ENCODE data around the gene SRP14. TPM values are rescaled to one million over a fixed set of nuclear protein-coding genes. Genes with fewer than 3 reads are reported as not detected.
A peak's percentile ranks its signal among the peaks of the same experiment; 100 is the strongest.
"Not testable (repeated sequence)": the region's sequence is repeated elsewhere in the genome, so short reads cannot be mapped to it uniquely, and the experiment has no call there.

SRP14 gene
- polyA plus RNA-seq, 4 donors: 571 to 622 (median 600) TPM

DNA sequence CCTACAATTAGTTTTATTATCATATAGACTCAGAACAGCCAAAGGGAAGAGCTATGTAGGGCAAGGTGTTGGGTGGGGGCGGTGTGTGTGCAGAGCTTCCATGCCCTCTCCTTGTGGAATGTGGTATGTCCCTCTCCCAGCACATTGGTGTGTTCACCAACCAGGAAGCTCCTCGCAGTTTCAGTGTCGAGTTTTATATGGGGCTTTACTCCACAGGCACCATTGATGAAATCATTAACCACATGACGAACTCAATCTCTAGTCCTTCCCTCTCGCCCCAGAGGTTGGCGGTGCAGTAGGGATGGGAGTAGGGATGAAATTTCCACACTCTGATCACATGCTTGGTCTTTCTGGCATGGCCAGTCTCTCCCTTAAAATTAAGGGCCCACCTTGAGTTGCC lies 13.6 kb upstream of the SRP14 start:
- DNase-seq (ENCODE audit: low read depth in 4 of 4, low spot score in 3 of 4): no peak

DNA sequence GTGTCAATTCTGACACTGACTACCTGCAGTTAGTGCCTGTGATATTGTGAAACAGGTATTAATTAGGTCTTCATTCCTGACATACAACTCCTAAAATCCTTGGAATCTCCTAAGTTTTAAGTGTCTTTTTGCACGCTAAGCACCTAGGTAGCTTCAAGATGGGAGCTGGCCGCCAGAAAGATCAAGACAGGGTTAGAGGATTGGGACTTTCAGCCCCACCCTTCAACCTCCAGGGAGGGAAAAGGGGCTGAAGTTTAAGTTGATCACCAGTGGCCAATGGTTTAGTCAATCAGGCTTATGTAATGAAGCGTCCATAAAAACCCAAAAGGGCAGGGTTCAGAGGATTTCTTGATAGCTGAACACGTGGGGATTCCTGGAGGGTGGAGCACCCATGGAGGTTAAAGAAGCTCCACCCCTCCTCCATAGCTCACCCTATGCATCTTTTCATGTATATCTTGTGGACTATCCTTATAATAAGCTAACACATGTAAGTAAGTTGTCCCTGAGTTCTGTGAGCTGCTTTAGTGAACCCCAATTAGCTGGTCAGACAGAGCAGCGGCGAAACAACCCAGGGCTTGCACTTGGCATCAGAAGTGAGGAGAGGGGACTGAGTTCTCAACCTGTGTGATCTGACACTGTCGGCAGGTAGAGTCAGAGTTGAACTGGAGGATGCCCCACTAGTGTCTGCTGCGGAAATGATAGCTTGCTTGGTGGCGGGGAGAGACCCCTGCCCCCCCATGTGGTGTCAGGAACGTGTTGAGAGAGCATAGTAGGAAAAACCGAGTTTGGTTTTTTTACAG lies 12.8 kb upstream of the SRP14 start:
- no peak for DNase-seq (ENCODE audit: low read depth in 4 of 4, low spot score in 3 of 4)

DNA sequence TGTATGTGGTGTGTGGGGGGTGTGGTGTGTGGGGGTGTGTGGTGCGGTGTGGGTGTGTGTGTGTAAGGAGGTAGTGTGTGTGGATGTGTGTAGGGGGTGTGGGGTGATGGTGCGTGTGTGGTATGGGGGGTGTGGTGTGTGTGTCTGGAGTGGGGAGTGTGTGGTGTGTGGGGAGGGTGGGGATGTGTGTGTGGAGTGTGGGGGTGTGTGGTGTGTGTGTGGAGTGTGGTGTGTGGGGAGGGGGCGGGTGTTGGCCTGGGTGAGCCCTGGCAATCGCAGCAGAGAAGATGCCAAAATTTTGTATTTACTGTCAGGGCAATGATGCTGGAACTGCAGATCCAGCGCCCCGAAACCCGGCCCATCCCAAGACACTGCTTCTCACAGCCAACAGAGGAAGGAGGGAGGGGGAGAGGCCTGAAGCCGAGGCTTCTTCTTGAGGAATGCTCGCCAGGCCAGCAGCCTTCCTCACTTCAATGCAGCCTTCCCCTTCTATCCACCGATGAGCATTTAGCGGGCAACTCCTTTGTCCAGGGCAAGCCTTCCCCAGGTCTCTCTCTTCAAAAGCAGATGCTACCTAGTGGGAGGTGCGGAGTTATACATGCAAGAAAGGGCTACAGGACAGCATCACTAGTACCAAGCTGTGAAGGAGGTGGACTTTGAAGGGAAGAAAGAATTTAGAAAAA lies 11.9 kb upstream of the SRP14 start:
- DNase-seq (ENCODE audit: low read depth in 4 of 4, low spot score in 3 of 4): no peak

DNA sequence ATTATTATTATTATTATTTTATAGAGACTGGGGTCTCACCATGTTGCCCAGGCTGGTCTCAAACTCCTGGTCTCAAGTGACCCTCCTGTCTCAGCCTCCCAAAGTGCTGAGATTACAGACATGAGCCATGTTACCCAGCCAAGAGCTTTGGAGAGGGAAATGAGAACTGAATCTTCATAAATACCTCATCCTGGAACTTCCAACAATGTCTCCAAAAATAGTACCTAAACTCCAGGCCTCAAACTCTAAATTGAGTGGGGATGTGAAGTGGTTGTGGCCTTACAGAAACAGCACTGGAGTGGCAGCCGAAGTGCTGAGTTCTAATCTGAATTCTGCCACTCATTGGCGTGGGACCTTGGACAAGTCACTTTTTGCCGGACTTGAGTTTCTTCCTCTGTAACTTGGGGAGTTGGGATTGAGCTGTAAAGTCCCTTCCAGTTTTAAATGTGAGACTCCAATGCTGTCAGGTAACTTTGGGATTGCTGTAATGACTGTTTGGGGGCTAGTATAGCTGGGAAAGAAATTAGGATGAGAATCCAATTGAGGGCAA lies 10.0 kb upstream of the SRP14 start:
- no peak for DNase-seq (ENCODE audit: low read depth in 4 of 4, low spot score in 3 of 4)

DNA sequence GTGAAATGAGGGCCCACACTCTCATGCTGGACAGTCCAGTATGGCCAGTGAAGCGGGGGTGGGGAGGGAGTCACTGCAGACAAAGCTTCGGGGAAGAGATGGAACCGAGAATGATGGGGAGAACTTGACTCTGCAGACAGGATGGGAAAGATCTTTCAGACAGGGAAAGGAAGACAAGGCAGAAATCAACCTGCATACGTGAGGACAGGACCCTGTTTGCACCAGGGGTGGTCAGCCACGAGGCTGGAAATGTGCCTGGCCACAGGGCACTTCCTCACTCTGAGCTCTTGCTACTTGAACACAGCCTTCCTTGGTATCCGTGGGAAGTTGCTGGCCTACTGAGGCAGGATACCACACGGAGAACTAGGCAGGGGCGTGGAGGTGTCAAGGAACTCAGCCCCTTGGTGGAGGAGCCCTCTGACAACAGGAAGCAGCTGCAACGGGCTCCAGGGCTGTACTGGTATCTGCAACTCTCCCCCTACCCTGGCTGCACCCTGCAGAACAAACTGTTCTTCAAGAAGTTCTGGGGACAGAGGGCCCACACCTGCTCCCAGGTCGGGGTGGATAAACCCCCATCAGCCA lies 9.3 kb upstream of the SRP14 start:
- DNase-seq (ENCODE audit: low read depth in 4 of 4, low spot score in 3 of 4): no peak

DNA sequence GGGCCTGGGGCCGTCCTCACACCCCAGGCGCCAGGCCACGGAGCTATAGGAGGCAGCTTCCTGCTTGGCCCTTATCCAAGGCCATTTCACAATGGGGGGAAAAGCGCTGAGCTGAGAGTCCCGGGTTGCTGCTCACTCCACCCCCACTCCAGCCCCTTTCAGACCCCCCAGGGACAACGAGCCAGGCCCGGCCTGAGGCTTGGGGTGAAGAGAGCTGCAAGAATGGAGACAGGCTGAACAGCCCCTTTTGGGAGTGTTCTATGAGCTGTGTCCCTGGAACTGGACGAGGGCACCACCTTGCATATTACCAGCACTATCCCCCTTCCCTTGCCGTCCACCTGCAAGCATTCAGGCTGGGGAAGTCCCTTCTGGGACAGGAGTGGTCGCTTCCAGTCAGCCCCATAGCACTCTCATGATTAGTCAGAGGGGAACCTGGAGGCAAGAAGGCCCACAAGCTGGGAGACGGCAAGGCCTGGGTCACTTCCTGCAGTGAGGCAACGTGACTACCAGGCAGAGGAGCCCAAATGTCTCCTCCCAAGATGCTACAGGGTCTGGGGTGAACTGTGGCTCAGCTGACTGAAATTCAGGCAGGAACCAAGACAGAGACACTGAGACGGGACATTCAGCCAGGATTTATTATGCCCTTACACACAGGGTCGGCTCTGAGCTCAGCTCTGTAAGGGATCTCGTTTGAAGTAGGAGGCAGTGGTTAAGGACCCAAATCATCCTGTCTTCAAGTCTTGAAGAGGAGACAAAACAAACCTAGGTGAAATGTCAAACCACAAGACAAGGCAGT lies 8.6 kb upstream of the SRP14 start:
- no peak for DNase-seq (ENCODE audit: low read depth in 4 of 4, low spot score in 3 of 4)

DNA sequence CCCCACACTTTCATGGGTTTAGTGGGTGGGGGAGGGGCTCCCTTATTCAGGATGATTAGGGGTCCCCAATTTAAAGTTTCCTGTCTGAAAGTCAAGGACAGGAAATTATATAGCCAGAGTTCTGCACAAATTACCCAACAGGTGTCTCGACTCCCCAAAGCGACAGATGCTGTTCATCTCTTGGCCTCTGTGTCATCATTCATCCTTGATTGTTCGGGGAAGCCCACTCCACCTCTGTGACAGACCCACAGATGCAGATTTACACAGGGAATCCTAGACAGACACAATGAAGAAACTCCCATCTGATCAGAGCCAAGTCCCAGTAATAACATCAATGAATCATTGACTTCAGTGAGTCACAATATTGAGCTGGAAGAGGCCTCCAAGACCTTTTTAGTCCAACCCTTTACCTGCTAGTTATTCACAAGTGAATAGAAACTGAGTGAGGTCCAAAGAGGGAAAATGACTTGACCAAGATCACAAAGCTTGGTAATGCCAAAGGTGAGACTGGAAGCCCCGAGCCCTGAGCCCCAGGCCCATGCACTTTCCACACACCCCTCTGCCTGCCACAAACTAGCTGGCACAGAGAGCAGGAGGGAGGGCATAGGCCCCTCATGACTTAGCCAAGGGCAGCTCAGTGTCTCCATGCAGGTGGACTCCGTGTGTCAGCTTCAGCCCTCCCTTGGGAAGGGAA lies 7.9 kb upstream of the SRP14 start:
- no peak for DNase-seq (ENCODE audit: low read depth in 4 of 4, low spot score in 3 of 4)

DNA sequence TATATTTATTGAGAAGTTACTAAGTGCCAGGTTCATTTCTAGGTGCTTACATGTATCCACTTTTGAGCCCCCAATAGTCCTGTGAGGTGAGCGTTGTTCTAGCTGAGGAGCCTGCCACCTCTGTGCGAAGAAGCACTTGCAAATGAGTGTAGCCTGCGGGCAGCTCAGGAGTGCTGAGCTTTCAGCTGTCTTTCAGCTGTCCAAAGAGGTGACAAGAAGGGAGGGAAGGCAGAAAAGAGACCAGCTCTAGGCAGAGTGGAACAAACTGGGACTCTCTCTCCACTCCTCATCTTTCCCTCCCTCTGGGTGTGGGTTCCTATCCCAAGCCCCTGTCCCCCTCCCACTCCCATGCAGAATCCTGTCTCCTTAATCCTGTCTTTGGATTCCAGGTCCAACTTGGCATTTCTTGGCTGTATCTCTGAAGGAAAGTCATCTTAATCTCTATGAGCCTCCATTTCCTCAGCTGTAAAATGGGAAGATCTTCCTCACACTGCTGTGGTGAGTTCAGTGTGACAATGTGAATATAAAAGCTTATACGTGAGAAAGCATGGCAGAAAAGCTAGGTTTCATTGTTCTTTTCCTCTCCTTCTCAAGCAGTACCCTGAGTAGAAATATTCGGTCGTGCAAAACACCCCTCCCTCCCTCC lies 6.7 kb upstream of the SRP14 start:
- DNase-seq (ENCODE audit: low read depth in 4 of 4, low spot score in 3 of 4): no peak

DNA sequence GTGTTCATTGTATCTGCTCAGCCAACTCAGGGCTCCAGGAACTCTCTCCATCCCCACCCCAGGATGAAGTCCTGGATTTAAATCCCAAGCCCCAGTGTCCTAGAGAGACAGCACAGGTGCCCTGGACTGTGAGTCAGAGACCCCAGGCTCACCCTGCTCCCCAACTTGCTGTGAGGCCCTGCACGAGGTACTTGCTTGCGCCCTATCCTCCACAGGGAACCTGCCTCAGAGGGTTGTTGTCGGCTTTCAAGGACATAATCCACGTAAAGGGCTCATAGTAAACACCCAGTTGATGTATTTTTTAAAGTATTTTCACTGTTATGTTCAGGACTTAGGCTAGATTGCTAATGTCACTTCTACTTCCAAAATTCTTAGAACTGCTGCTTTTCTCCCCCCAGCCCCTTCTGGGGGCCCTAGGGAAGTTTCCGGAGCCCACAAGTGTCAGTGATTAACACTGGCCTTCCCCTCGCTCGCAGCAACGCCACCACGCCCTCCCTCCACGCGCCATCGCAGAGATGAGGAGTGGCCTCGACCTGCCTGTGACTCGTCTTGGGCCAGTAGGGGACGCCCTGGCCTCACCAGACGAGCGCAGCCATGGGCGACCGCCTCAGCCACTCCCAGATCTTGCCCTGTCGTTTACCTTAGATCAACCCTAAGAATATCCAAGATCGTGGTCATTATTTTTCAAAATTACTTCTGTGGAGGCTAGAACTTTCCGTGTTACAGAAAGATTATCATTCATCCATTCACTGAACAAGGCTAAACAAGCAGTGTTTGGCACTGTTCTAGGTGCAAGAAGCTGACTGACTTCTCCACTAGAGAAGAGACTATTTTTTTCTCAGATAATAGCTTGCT lies 6.0 kb upstream of the SRP14 start:
- DNase-seq (ENCODE audit: low read depth in 4 of 4, low spot score in 3 of 4): peak in 1 of 4 donors; percentile 65

DNA sequence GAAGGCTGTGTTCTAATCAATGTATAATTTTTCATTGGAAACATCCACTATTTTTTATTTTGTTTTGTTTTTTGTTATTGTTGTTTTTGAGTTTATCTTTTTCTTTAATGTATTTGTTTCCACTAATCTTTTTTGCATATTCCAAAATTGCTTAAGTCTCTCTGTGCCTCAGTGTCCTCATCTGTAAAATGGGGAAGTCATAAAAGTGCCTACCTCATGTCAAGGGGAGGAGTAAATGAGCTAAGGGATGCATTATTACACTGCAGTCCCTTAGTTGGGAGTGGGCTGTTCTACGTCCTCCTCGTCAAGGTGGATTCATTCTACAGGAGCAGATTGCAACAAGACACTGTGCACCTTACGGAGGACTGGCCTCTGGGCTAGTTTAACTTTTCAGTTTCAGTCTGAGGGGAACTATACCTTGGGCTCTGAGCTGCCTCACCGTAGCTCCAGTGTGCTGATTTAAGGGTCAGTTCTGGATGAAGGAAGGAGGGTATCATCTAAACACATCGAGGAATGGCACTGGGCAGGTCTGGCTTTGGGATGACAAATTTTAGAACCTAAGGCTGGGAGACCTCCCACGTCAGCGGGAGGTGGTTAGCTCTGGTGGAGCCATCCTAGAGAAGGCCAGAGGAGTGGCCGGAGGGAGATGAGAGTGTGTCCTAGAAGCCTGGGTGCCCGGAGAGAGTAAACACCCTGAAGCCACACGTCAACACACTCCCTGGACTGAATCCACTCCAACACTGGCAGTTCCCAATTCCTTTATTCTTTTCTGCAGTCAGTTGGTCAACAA lies 5.1 kb upstream of the SRP14 start:
- DNase-seq (ENCODE audit: low read depth in 4 of 4, low spot score in 3 of 4): no peak

DNA sequence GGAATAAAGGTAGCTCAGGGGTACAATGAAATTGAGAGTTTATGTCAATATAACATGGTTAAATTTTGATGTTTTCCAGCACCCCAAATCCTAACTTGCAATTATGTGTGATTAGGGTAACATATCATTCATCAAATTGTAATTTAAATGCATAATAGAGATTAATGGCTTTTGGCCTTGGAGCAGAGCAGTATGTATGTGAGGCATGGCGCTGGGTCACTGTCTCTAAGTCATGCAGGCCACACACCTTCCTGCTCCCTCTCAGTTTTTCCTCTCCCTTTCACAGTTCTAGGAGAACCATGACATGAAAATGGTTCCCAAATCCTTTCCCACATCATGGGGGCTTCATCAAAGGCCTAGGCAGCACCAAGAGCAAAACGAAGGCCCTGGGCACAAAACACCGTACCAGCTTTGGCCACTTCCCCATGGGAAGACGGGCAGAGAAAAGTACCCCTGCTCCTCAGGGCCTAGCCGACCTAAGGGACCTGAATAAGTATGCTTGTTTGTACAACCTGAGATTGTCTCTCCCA lies 3.9 kb upstream of the SRP14 start:
- no peak for DNase-seq (ENCODE audit: low read depth in 4 of 4, low spot score in 3 of 4)

DNA sequence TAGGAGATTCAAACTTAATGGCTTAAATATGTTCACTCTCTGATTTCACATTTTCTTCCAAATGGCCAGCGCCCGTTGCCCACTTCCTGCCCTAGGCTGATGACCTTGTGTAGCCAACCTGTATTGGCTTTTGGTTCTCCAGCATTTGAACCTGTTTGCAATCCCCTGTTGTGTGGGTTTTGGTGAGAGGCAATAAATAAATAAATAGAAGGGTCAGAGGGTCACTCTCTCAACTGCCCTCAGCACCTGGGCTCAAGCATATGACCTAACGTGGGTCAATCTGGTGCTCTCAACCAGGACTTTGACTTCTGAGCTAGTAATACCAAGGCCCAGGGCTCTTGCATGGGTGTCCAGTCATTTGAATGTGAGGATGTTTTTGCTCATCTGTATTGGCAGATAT lies 1.8 kb upstream of the SRP14 start:
- no peak for DNase-seq (ENCODE audit: low read depth in 4 of 4, low spot score in 3 of 4)

DNA sequence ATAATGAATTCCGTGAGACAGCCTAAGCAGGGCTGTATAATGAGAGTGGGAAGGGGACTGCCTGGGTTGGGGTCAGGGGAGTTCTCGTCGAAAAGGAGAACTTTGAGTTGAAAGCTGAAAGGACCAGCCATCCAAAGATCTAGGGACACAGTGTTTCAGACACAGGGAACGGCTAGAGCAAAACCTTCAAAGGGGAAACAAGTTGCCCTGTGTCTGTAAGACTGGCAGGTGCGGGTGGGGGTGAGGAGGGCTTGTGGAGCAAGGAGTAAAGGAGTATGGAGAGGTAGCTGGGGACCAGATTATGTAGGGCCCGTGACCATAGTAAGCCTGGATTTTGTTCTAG lies 1.3 kb upstream of the SRP14 start:
- DNase-seq (ENCODE audit: low read depth in 4 of 4, low spot score in 3 of 4): no peak

DNA sequence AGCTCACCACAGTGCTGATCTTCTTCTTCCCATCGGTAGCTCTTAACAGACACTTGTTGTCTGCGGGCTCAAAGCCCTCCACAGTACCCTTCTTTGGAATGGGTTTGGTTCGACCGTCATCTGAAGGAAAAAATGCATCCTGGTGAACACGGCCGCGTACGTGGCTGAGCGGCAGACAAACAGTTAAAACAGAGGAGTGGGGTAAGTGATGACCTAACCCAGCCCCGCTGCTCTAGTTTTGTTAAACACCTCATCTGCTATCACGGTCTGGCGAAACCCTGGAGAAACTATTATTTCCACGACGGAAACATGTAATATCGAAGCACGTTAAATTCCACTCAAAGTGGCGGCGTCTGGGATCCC lies 725 bp downstream of the SRP14 start:
- DNase-seq (ENCODE audit: low read depth in 4 of 4, low spot score in 3 of 4): no peak

DNA sequence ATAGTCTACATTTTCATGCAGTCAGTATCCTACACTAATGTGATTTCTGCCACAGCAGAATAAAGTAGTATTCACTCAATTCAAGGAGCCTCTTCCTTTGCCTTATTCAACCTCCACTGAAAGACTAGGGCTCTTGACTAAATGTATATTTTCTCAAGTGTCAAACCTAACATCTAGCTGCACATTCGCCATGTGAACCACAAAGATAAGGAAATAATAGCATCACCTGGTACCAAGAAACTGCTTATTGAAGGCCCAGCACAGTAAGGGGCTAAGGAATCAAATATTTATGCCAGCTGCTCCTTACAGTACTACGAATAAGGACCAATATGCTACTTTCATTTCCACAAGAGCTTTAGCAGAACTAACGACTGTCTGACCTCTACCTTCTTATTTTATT lies 1.3 kb downstream of the SRP14 start:
- DNase-seq (ENCODE audit: low read depth in 4 of 4, low spot score in 3 of 4): no peak

DNA sequence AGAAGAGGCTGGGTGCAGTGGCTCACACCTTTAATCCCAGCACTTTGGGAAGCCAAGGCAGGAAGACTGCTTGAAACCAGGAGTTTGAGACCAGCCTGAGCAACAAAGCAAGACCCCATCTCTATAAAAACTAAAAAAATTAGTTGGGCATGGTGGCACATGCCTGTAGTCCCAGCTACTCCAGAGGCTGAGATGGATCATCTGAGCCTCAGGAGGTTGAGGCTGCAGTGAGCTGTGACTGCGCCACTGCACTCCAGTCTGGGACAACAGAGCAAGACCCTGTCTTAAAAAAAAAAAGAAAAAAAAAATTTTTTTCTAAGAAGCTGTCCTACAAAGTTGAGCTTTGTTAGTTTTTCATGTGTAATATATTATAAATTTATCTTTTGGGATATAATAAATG lies 3.8 kb downstream of the SRP14 start:
- DNase-seq (ENCODE audit: low read depth in 4 of 4, low spot score in 3 of 4): not testable (repeated sequence)

DNA sequence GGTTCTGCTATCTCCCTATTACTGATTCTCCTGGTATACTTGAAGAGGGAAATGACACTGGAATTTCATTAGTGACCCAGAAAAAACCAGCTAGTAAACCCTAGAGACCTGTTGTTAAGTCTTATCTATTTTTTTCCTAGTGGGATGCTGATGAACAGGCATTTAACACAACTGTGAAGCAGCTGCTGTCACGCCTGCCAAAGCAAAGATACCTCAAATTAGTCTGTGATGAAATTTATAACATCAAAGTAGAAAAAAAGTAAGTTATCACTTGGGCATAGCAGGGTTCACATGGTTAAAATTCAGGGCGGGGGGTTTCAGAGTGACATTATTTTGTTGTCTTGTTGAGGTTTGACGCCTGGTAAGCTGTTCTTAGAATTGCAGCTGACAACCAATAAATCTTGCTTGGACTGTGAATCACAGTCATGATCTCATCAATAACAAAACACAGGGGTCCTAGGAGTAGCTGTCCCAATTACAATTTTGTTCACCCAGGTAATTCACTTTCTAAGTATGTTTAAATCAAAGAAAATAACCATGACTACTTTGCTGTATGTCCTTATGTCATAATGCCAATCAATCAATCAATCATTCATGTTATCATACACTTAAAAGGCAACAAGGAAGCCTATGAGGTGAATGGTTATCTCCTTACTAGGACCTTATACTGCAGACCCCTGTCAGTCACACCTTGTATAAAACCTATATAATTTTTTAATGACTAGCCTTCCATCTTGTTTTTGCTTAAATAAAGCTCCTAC lies 4.6 kb downstream of the SRP14 start:
- no peak for DNase-seq (ENCODE audit: low read depth in 4 of 4, low spot score in 3 of 4)

Measured in right renal pelvis (tissue), 4 donors.